Stimulated activated naive B cell treated with anti-CD40 and anti-IgM and Interleukin-4, amounts not matched to agents 10 μg/mL and 1 μg/mL and 100 μg/mL, for 72 hours (primary cell): ENCODE measurements around the gene SNX3.

Experiments used
- ATAC-seq, 2 donors: fragments of 150-1000 bp; cut with Tn5 transposase; replicated peaks; 2 replicates each; pipeline ENCODE4 v1.10.0; 2021; ENCODE audit warnings: moderate library complexity in 1 of 2
- DNase-seq: peaks from one replicate; pipeline ENCODE4 v3.0.0; 2021
- H3K27ac Mint-ChIP-seq: one replicate; pipeline ENCODE4 v1.8.0; 2022; ENCODE audit warnings: mild to moderate bottlenecking, mixed read lengths
- H3K27me3 Mint-ChIP-seq, 2 donors: one replicate each; pipeline ENCODE4 v1.8.0; 2022; ENCODE audit warnings: mixed read lengths in 2 of 2
- H3K36me3 Mint-ChIP-seq, 2 donors: one replicate each; pipeline ENCODE4 v1.8.0; 2022; ENCODE audit warnings: mixed read lengths in 2 of 2, mild to moderate bottlenecking in 1 of 2
- H3K4me1 Mint-ChIP-seq, 2 donors: one replicate each; pipeline ENCODE4 v1.8.0; 2022; ENCODE audit warnings: mixed read lengths in 2 of 2, mild to moderate bottlenecking in 1 of 2
- H3K4me3 Mint-ChIP-seq, 2 donors: one replicate each; pipeline ENCODE4 v1.8.0; 2022; ENCODE audit warnings: mild to moderate bottlenecking in 2 of 2, mixed read lengths in 2 of 2, moderate library complexity in 1 of 2
- H3K9me3 Mint-ChIP-seq, 2 donors: one replicate each; pipeline ENCODE4 v1.8.0; 2022; ENCODE audit warnings: mixed read lengths in 2 of 2, mild to moderate bottlenecking in 1 of 2

SNX3 gene

DNA sequence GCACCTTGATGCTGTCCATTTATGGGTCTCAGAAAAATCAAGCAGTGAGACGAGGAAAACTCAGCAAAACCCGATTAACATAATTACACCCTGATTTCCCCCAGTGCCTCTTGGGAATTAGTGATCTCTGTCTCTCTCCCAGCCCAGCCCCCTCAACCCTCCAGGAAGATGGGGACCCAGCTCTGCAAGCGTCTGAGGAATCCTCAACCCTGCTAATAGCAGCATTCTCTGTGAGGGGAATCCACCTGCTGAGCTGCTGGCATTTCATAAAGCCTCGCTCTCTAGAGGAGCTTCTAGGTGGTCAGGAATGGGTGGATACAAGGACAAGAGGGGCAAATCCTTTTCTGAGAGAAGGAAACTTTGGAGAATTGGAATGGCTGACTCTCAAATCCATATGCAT is 81.1 kb downstream of the SNX3 start:
- ATAC-seq, result no peak
- peaks cover 50 to 59% of the 10 kb centered on the region in 2 donors for H3K27me3 Mint-ChIP-seq
- H3K4me3 Mint-ChIP-seq, result no peak overlapping the region
- H3K9me3 Mint-ChIP-seq, result no peaks in the 10 kb centered on the region
- no peaks in the 10 kb centered on the region for H3K36me3 Mint-ChIP-seq
- H3K4me1 Mint-ChIP-seq, result peaks cover 16 to 20% of the 10 kb centered on the region in 2 donors
- H3K27ac Mint-ChIP-seq, result no peak overlapping the region
- DNase-seq, result no peak

DNA sequence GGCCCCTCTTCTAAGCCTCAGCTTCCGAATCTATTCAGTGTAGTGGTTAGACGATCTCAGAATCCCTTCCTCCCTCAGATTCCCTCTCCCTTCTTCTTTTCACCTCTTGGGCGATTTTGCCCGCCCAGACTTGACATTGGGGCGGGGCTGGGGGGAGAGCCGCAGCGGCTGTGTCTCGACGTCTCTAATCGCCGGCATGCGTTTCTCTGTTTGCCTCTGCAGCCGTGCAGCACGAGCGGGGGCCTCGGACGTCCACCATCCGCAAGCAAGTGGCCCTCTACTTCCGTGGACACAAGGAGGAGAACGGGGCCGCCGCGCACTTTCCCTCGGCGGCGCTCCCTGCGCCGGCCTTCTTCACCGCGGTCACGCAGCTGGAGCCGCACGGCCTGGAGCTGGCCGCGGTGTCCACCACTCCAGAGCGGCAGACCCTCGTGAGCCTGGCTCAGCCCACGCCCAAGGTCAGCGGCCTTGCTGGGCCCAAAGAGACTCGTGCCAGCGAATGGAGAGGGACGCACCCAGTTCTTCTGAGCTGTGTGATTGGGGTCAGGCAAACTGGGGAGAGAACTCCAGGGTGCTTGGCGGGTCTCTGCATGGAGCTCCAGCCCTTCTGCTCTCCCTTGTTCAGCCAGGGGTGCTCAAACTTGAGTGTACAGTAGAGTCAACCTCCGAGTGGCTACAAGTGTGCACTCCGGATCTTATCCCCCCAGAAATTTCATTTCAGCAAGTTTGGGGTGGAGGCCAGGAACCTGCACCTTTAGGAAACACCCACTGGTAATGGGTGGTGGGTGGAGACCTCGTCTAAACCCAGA is 84.4 kb downstream of the SNX3 start:
- H3K9me3 Mint-ChIP-seq, result no peaks in the 10 kb centered on the region
- no peaks in the 10 kb centered on the region for H3K36me3 Mint-ChIP-seq
- peak overlapping the region; percentile 59 to 70 for H3K4me3 Mint-ChIP-seq
- H3K27ac Mint-ChIP-seq, result peak overlapping the region; percentile 43
- H3K4me1 Mint-ChIP-seq, result peaks cover 23 to 30% of the 10 kb centered on the region in 2 donors
- ATAC-seq (no peak), DNase-seq (no peak)
- H3K27me3 Mint-ChIP-seq, result peaks cover 67 to 76% of the 10 kb centered on the region in 2 donors

- peaks cover 0 to 1% of the 10 kb centered on the region in 2 donors for H3K9me3 Mint-ChIP-seq
- H3K36me3 Mint-ChIP-seq, result peaks cover 0 to 2% of the 10 kb centered on the region in 2 donors
- peaks cover 72 to 79% of the 10 kb centered on the region in 2 donors for H3K27me3 Mint-ChIP-seq
- H3K4me3 Mint-ChIP-seq, result peak overlapping the region; percentile 59 to 70
- peak overlapping the region; percentile 43 for H3K27ac Mint-ChIP-seq
- H3K4me1 Mint-ChIP-seq, result peaks cover 28 to 38% of the 10 kb centered on the region in 2 donors
- DNase-seq (no peak), ATAC-seq (peak; percentile 48 to 52)
Observed at GRCh38 chr6:108175592-108176279, 85.1 kb downstream of the SNX3 start.

- peaks cover 0 to 2% of the 10 kb centered on the region in 2 donors for H3K36me3 Mint-ChIP-seq
- H3K27ac Mint-ChIP-seq, result peak overlapping the region; percentile 87
- H3K9me3 Mint-ChIP-seq, result peaks cover 0 to 1% of the 10 kb centered on the region in 2 donors
- DNase-seq (no peak), ATAC-seq (no peak)
- H3K4me3 Mint-ChIP-seq, result peak overlapping the region; percentile 59 to 70
- peaks cover 75 to 84% of the 10 kb centered on the region in 2 donors for H3K27me3 Mint-ChIP-seq
- peaks cover 28 to 38% of the 10 kb centered on the region in 2 donors for H3K4me1 Mint-ChIP-seq
Observed at GRCh38 chr6:108175176-108175591, 85.7 kb downstream of the SNX3 start.

DNA sequence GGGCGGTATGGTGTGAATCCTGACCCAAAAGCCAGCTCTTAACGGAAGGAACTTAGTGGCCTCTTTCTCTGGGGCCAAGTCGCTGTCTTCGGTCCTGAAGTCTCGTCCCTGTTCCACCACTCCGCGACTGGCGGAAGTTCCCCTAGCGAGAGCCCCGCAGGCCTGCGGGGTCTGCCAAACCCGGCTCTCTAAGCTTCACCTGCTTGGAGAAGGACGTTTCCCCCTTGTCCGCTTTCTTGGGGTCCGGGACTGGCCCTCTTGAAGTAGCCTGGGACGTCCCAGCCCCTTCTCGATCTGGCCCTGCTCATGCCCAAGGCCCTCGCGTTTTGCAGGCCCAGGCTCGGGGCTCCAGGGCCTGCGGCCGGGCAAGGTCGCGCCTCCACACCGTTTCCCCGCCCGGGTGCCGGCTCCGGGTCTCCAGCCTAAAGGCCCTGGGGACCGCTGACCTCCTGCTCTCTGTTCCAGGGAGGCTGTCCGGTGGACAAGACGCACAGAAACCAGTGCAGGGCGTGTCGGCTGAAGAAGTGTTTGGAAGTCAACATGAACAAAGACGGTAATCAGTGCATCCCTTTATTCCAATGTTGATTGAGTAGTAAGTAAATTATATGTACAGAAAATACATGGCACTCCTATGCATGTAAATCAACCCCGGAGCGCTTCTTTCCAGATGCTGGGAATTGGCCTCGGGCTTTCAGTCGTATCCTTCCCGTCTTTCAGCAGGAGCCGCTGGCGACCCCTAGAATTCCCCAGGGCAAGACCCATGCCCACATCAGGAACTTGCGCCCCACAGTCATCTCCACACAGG is 86.3 kb downstream of the SNX3 start:
- Mint-ChIP-seq H3K27ac (peak overlapping the region; percentile 87), H3K4me3 (peak overlapping the region in 1 of 2 donors; percentile 59), H3K27me3 (peaks cover 76 to 85% of the 10 kb centered on the region in 2 donors), H3K36me3 (peaks cover 0 to 2% of the 10 kb centered on the region in 2 donors), H3K9me3 (peaks cover 0 to 1% of the 10 kb centered on the region in 2 donors), H3K4me1 (peaks cover 30 to 43% of the 10 kb centered on the region in 2 donors)
- peak; percentile 50 to 53 for ATAC-seq
- no peak for DNase-seq

- H3K4me3 Mint-ChIP-seq, result no peak overlapping the region
- H3K27me3 Mint-ChIP-seq, result peaks cover 80 to 95% of the 10 kb centered on the region in 2 donors
- no peak overlapping the region for H3K27ac Mint-ChIP-seq
- H3K36me3 Mint-ChIP-seq, result peaks cover 0 to 2% of the 10 kb centered on the region in 2 donors
- peaks cover 0 to 1% of the 10 kb centered on the region in 2 donors for H3K9me3 Mint-ChIP-seq
- DNase-seq, result no peak
- ATAC-seq, result no peak
- peaks cover 41 to 69% of the 10 kb centered on the region in 2 donors for H3K4me1 Mint-ChIP-seq
Observed at GRCh38 chr6:108171918-108172516, 88.8 kb downstream of the SNX3 start.

DNA sequence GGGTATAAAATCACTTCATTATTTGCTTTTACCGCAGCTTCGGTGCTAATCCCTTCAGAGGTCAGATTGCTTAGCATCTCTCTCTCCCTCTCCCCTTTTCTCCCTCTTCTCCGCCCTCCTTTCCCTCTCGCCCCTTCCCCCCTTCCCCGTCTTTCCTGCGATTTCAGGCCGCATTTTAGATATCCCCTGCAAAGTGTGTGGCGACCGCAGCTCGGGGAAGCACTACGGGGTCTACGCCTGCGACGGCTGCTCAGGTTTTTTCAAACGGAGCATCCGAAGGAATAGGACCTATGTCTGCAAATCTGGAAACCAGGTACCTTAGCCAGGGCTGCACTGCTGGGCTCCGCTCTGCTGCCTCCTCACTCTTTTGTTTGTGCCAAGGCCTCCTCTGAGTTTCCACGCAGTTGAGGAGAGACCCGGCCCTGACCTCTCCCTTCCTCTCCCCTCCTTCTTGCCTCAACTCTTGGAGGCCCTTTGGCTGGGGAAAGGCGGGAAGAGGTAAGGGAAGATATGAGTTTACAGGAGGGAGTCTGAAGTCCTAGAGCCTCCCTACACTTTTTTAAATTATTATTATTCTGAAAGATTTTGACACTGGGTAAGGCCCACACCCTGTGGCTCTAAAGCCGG is 89.4 kb downstream of the SNX3 start:
- Mint-ChIP-seq H3K4me1 (peaks cover 38 to 72% of the 10 kb centered on the region in 2 donors), H3K9me3 (peaks cover 0 to 1% of the 10 kb centered on the region in 2 donors), H3K4me3 (peak overlapping the region; percentile 30 to 60), H3K27me3 (peaks cover 79 to 95% of the 10 kb centered on the region in 2 donors), H3K27ac (peak overlapping the region; percentile 91), H3K36me3 (peaks cover under 1 to 2% of the 10 kb centered on the region in 2 donors)
- ATAC-seq (no peak), DNase-seq (no peak)

DNA sequence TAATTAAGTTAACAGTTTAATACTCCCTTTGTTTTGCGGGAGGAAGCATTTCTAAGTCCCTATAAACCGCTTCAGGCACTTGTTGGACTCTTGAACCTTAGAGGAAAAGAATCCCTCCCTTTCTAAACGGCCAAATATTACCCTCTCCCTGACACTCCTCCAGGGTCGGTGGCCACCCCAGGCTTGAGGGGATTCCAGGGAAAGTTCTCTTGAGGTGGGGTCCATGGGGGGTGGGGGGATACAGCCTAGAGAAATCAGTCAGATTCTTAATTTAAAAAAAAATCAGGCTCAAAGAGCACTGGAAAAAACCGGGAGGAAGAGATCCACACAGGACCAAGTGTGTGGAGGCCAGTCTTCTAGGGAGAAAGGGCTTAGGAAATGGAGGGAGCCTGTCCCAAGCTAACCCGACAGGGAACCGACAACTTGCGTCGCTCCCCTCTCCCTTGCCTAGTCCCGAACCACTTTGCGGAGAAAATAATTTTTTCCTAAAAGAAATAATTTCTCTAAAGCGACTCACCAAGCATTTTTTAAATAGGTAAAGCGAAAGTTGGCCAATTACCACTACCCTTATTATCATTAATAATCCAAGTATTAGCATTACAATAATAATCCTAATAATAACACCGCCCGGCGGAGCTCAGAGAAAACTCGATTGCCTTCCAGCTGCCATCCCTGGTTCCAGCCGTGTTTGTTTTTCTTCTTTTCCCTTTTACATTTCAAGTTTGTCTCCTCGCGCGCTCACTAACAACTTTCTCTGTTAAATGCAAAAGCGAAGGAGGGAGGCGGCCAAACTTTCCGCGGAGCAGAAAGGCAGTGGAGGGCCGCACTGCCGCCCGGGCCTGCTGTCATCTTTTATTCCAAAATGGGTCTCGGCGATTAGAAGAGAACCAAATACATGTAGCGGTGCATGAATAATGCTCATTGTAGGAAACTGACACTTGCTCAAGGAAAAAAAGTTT is 90.2 kb downstream of the SNX3 start:
- DNase-seq (no peak), ATAC-seq (no peak)
- peaks cover 40 to 72% of the 10 kb centered on the region in 2 donors for H3K4me1 Mint-ChIP-seq
- H3K27ac Mint-ChIP-seq, result peak overlapping the region; percentile 91
- H3K27me3 Mint-ChIP-seq, result peaks cover 79 to 95% of the 10 kb centered on the region in 2 donors
- H3K9me3 Mint-ChIP-seq, result peaks cover 0 to 1% of the 10 kb centered on the region in 2 donors
- H3K4me3 Mint-ChIP-seq, result peak overlapping the region; percentile 39 to 49
- H3K36me3 Mint-ChIP-seq, result peaks cover 2 to 6% of the 10 kb centered on the region in 2 donors

- H3K27ac Mint-ChIP-seq, result peak overlapping the region; percentile 33
- H3K4me3 Mint-ChIP-seq, result peak overlapping the region; percentile 72 to 79
- no peak for ATAC-seq
- H3K4me1 Mint-ChIP-seq, result peaks cover 35 to 72% of the 10 kb centered on the region in 2 donors
- peaks cover 0 to 1% of the 10 kb centered on the region in 2 donors for H3K9me3 Mint-ChIP-seq
- H3K27me3 Mint-ChIP-seq, result peaks cover 80 to 95% of the 10 kb centered on the region in 2 donors
- peaks cover 2 to 7% of the 10 kb centered on the region in 2 donors for H3K36me3 Mint-ChIP-seq
- DNase-seq, result no peak
Observed at GRCh38 chr6:108169464-108170331, 91.1 kb downstream of the SNX3 start.

GRCh38 chr6:108168501-108169463 is 92.1 kb downstream of the SNX3 start:
- Mint-ChIP-seq H3K27ac (peak overlapping the region; percentile 76), H3K27me3 (peaks cover 80 to 95% of the 10 kb centered on the region in 2 donors), H3K4me3 (peak overlapping the region; percentile 72 to 79), H3K36me3 (peaks cover 3 to 9% of the 10 kb centered on the region in 2 donors), H3K4me1 (peaks cover 35 to 72% of the 10 kb centered on the region in 2 donors), H3K9me3 (peaks cover 0 to 1% of the 10 kb centered on the region in 2 donors)
- ATAC-seq (peak; percentile 61 to 73), DNase-seq (peak; percentile 34)

DNA sequence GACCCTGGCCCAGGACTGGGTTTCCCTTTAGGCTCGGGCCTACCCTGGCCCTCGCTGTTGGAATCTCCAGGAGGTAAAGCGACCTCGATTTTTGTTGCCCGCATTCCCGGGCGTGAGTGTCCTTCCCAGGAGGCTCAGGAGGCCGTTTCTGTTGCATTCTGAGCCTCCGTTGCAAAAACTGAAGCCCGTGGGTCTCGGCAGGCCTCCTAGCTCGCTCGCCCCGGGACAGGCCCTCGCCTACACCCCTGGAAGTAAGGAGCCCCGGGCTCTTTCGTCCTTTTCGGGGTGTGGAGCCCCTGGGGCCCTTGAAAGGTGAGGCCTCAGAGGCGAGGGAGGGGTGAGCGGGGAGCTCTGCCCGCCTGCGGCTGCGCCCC is 92.8 kb downstream of the SNX3 start:
- DNase-seq (no peak), ATAC-seq (peak; percentile 20 to 40)
- peaks cover 38 to 76% of the 10 kb centered on the region in 2 donors for H3K4me1 Mint-ChIP-seq
- H3K4me3 Mint-ChIP-seq, result peak overlapping the region; percentile 72 to 79
- H3K27me3 Mint-ChIP-seq, result peaks cover 85 to 99% of the 10 kb centered on the region in 2 donors
- H3K9me3 Mint-ChIP-seq, result peaks cover 0 to 1% of the 10 kb centered on the region in 2 donors
- H3K27ac Mint-ChIP-seq, result peak overlapping the region; percentile 76
- H3K36me3 Mint-ChIP-seq, result peaks cover 6 to 11% of the 10 kb centered on the region in 2 donors
